SU-DHL-6 (cell line): ENCODE results near the gene CARD10.

Experiments used
- H2AFZ ChIP-seq: fragments of 200-600 bp; sonication (generic); 2 replicates; pipeline ENCODE4 v1.6.1; 2014; ENCODE audit warnings: low read depth, mild to moderate bottlenecking, moderate library complexity, mixed read lengths, antibody characterized with exemption, low read length; ENCODE audit not compliant: severe bottlenecking
- H3F3A ChIP-seq: fragments of 200-600 bp; shearing (Covaris generic); 2 replicates; pipeline ENCODE4 v1.6.0; 2016; ENCODE audit warnings: antibody characterized with exemption, mild to moderate bottlenecking; ENCODE audit not compliant: insufficient read depth
- H3K27ac ChIP-seq: fragments of 200-600 bp; sonication (generic); 2 replicates; pipeline ENCODE4 v1.5.1; 2016; ENCODE audit warnings: low read depth, mild to moderate bottlenecking, low read length, moderate library complexity, mixed read lengths
- H3K27me3 ChIP-seq: fragments of 200-600 bp; sonication (generic), shearing (Covaris generic); 2 replicates; pipeline ENCODE4 v1.6.0; 2014; ENCODE audit warnings: mild to moderate bottlenecking, low read length
- H3K36me3 ChIP-seq: fragments of 200-600 bp; sonication (generic); 2 replicates; pipeline ENCODE4 v1.6.1; 2014; ENCODE audit warnings: mild to moderate bottlenecking, low read length, mixed read lengths
- H3K4me2 ChIP-seq: fragments of 300-600, 200-600 bp; shearing (Covaris generic), sonication (generic); 2 replicates; pipeline ENCODE4 v1.6.0; 2014; ENCODE audit warnings: low read length, low read depth, mild to moderate bottlenecking; ENCODE audit not compliant: poor library complexity, severe bottlenecking
- H3K4me3 ChIP-seq: fragments of 200-600 bp; sonication (generic); 2 replicates; pipeline ENCODE4 v1.5.1; 2014; ENCODE audit warnings: antibody characterized with exemption, low read length, mild to moderate bottlenecking, mixed read lengths; ENCODE audit not compliant: insufficient read depth, poor library complexity, severe bottlenecking
- H3K79me2 ChIP-seq: fragments of 200-600 bp; sonication (generic); 2 replicates; pipeline ENCODE4 v1.6.1; 2014; ENCODE audit warnings: mild to moderate bottlenecking, low read length, moderate library complexity; ENCODE audit not compliant: insufficient read depth
- H3K9ac ChIP-seq: fragments of 200-600 bp; sonication (generic); 2 replicates; pipeline ENCODE4 v1.7.0; 2014; ENCODE audit warnings: mild to moderate bottlenecking, low read length
- H3K9me2 ChIP-seq: fragments of 200-600 bp; sonication (generic); replicated peaks from 2 replicates; pipeline ENCODE4 v1.6.1; 2014; ENCODE audit warnings: low read length; ENCODE audit not compliant: insufficient read depth
- H3K9me3 ChIP-seq: fragments of 200-600 bp; sonication (generic); 2 replicates; pipeline ENCODE4 v1.6.1; 2014; ENCODE audit warnings: low read length, mixed read lengths; ENCODE audit not compliant: insufficient read depth
- H4K20me1 ChIP-seq: fragments of 200-600 bp; sonication (generic); 2 replicates; pipeline ENCODE4 v1.6.1; 2014; ENCODE audit warnings: low read depth, mild to moderate bottlenecking, antibody characterized with exemption, low read length, moderate library complexity, mixed read lengths
- CTCF ChIP-seq: fragments of 200-600 bp; sonication (generic); IDR thresholded peaks from one replicate; pipeline ENCODE4 v1.5.1; 2017; ENCODE audit warnings: antibody characterized with exemption, mild to moderate bottlenecking, low read length, moderate library complexity; ENCODE audit not compliant: insufficient read depth, poor library complexity, severe bottlenecking
- EZH2phosphoT487 ChIP-seq: fragments of 200-600 bp; sonication (generic), shearing (Covaris generic); conservative IDR thresholded peaks from 2 replicates; pipeline ENCODE4 v1.6.1; 2018; ENCODE audit warnings: mild to moderate bottlenecking, antibody characterized with exemption, low read length, moderate library complexity, mixed read lengths

Gene CARD10

GRCh38 chr22:37514526-37515051 lies 4.6 kb downstream of the CARD10 start:
- TF ChIP-seq EZH2phosphoT487 (no peak), CTCF (no peak)
- H3K27ac ChIP-seq: no peak overlapping the region
- H3K4me2 ChIP-seq: no peak overlapping the region
- no peaks in the 10 kb centered on the region for H3K9me2 ChIP-seq
- H3K36me3 ChIP-seq: no peaks in the 10 kb centered on the region
- H2AFZ ChIP-seq: no peak overlapping the region
- no peak overlapping the region for H3K9ac ChIP-seq
- H4K20me1 ChIP-seq: no peaks in the 10 kb centered on the region
- no peaks in the 10 kb centered on the region for H3K9me3 ChIP-seq
- no peaks in the 10 kb centered on the region for H3F3A ChIP-seq
- H3K27me3 ChIP-seq: no peaks in the 10 kb centered on the region
- H3K4me3 ChIP-seq: no peak overlapping the region
- no peaks in the 10 kb centered on the region for H3K79me2 ChIP-seq

- Histone ChIP-seq H3K9ac (no peak overlapping the region), H3K79me2 (no peaks in the 10 kb centered on the region), H3K27me3 (no peaks in the 10 kb centered on the region), H3K27ac (no peak overlapping the region), H3K9me2 (no peaks in the 10 kb centered on the region), H3K4me2 (no peak overlapping the region), H2AFZ (no peak overlapping the region), H3K4me3 (no peak overlapping the region), H3K36me3 (no peaks in the 10 kb centered on the region), H3F3A (no peaks in the 10 kb centered on the region), H3K9me3 (no peaks in the 10 kb centered on the region), H4K20me1 (no peaks in the 10 kb centered on the region)
- no peak for TF ChIP-seq EZH2phosphoT487
- no peak for TF ChIP-seq CTCF
Measured at GRCh38 chr22:37511395-37512104, 7.7 kb downstream of the CARD10 start.

- Histone ChIP-seq H3K4me2 (no peak overlapping the region), H3K9me3 (no peaks in the 10 kb centered on the region), H3K36me3 (no peaks in the 10 kb centered on the region), H3F3A (no peaks in the 10 kb centered on the region), H3K9ac (no peak overlapping the region), H3K9me2 (no peaks in the 10 kb centered on the region), H4K20me1 (no peaks in the 10 kb centered on the region), H3K4me3 (no peak overlapping the region), H3K27ac (no peak overlapping the region), H3K27me3 (no peaks in the 10 kb centered on the region), H3K79me2 (no peaks in the 10 kb centered on the region), H2AFZ (no peak overlapping the region)
- TF ChIP-seq CTCF (no peak), EZH2phosphoT487 (no peak)
Measured at GRCh38 chr22:37510091-37510490, 9.1 kb downstream of the CARD10 start.
